GM12865 (cell line): ENCODE results near the gene KNOP1.

ENCODE experiments used
- DNase-seq: peaks from one replicate; pipeline ENCODE4 v3.0.0; 2010; ENCODE audit warnings: low read depth
- H3K4me3 ChIP-seq: 2 replicates; pipeline ENCODE4 v1.5.1; 2011; ENCODE audit warnings: mild to moderate bottlenecking, low read depth, low read length, control low read depth
- CTCF ChIP-seq: IDR thresholded peaks from 2 replicates; pipeline ENCODE4 v1.5.1; 2011; ENCODE audit warnings: low read length, control low read depth, low read depth, inconsistent platforms; ENCODE audit not compliant: insufficient read depth; ENCODE audit errors: missing control alignments

KNOP1 gene

GRCh38 chr16:19657831-19658230 is 60.2 kb downstream of the KNOP1 start:
- TF ChIP-seq CTCF = no peak
- no peak for DNase-seq
- no peak overlapping the region for H3K4me3 ChIP-seq

GRCh38 chr16:19655242-19655777 is 62.7 kb downstream of the KNOP1 start:
- no peak overlapping the region for H3K4me3 ChIP-seq
- TF ChIP-seq CTCF = no peak
- no peak for DNase-seq

GRCh38 chr16:19654147-19654546 is 63.9 kb downstream of the KNOP1 start:
- no peak for DNase-seq
- H3K4me3 ChIP-seq = no peak overlapping the region
- no peak for TF ChIP-seq CTCF
